ENCODE data around the gene PTPRT.

Gene PTPRT

DNA sequence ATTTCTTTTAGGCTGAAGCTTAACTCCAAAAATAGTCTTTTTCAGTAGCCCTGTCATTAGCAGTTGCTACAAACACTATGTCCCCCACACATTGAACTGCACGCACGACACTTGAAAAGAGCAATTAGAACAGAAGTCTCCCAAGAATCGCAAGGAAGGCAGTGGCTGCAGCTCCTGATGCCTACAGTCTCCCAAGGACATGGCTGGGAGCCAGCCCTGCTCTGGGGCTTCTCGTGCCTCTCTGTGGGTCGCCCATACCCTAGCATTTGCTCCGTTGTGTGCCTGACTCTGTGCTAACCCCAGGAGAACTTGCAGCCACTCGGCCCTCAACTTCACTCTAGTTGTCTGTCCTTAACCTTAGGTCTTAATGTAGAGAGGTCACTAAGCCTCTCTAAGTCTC lies 454.2 kb downstream of the PTPRT start:
- Histone ChIP-seq H2BK5ac (ENCODE audit: low read depth, low read length, poor library complexity, severe bottlenecking) (no peak overlapping the region), H3K18ac (ENCODE audit: low read depth in 1 of 2, low read length in 2 of 2) (no peak overlapping the region), H2AK5ac (ENCODE audit: low read length, severe bottlenecking) (no peak overlapping the region), H3K4me1 (ENCODE audit: control insufficient read depth, insufficient read depth, low read depth, low read length) (no peaks in the 10 kb centered on the region), H3K9ac (ENCODE audit: low read length) (no peak overlapping the region), H3K4ac (ENCODE audit: low read depth in 1 of 2, low read length in 2 of 2) (no peak overlapping the region), H3K14ac (ENCODE audit: low read length in 2 of 2) (no peak overlapping the region), H3K9me3 (ENCODE audit: control insufficient read depth, low read length) (no peaks in the 10 kb centered on the region), H3K79me1 (replicated peaks; ENCODE audit: low read length, poor library complexity, severe bottlenecking) (no peaks in the 10 kb centered on the region), H3K4me3 (ENCODE audit: insufficient read depth in 1 of 2, low read depth in 1 of 2, low read length in 2 of 2) (no peak overlapping the region), H3K36me3 (ENCODE audit: control insufficient read depth in 1 of 2, insufficient read depth in 2 of 2, low read depth in 1 of 2, low read length in 2 of 2) (no peaks in the 10 kb centered on the region), H4K91ac (ENCODE audit: low read length) (no peak overlapping the region), H2BK12ac (ENCODE audit: low read length in 2 of 2) (no peak overlapping the region), H3K23ac (ENCODE audit: low read length in 2 of 2) (no peak overlapping the region), H3K27ac (ENCODE audit: low read length, poor library complexity, severe bottlenecking) (no peak overlapping the region), H2BK15ac (ENCODE audit: low read depth, poor library complexity, severe bottlenecking) (no peak overlapping the region), H3K4me2 (ENCODE audit: low read length, poor library complexity, severe bottlenecking) (no peak overlapping the region), H2BK120ac (ENCODE audit: low read depth, low read length) (no peak overlapping the region), H3K27me3 (ENCODE audit: control insufficient read depth in 1 of 2, insufficient read depth in 1 of 2, low read length in 2 of 2) (no peaks in the 10 kb centered on the region), H2AFZ (ENCODE audit: low read depth, low read length) (no peak overlapping the region), H4K8ac (ENCODE audit: low read length) (no peak overlapping the region)
- 62% methylated on average over 6 of the region's 7 CpGs for WGBS
- no peak for DNase-seq

DNA sequence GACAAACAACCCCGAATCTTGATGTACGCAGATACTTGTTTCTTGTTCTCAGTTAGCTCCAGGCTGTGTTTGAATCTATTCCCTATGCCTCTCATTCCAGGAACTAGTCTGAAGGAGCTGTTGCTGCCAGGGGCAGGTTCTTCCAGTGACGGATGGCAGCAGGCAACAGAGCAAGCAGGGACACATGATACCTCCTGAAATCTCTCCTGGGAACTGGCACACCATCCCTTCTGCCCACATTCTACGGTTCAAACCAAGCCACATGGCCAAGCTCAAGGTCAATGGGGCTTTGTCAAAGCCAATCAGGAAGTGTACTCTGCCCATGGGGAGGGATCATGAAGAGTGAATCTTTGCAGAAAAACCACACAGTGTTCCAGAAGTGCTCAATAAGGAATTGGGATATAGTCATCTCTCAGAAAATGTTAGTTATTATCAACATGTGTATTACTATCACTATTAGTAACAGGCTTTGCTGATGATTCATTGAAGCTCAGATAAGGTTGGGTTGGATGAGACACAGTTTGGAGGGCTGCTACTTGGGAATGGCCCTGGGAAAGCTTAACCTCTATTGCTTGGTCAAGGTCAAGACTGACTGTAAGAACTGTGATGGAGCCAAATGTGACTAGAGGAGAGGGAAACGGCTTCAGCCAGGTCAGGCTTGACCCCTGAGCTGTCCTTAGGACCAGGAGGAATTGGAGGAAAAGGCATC lies 454.9 kb downstream of the PTPRT start:
- no peak overlapping the region for H4K8ac ChIP-seq (ENCODE audit: low read length)

DNA sequence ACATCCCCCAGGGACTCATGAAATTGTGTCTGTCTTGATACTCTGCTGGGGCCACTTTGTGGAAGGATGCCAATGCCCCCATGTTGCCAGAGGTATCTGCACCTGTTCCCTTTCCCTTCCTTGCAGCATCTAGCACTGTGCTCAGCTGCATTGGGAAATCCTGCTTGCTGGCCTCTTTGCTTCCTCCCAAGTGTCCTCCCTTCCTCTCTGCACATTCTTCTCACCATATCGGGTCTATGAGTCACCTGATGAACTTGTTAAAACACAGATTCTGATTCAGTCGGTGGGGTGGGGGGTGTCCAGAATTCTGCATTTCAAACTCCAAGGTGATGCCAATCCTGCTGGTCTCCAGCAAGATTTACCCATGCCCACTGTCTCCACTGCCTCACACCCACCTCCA lies 467.8 kb downstream of the PTPRT start:
- no peak for DNase-seq
- Histone ChIP-seq H2BK12ac (ENCODE audit: low read length in 2 of 2) (no peak overlapping the region), H3K4me1 (ENCODE audit: control insufficient read depth, insufficient read depth, low read depth, low read length) (no peaks in the 10 kb centered on the region), H2AFZ (ENCODE audit: low read depth, low read length) (no peak overlapping the region), H2BK120ac (ENCODE audit: low read depth, low read length) (no peak overlapping the region), H3K36me3 (ENCODE audit: control insufficient read depth in 1 of 2, insufficient read depth in 2 of 2, low read depth in 1 of 2, low read length in 2 of 2) (no peaks in the 10 kb centered on the region), H3K23ac (ENCODE audit: low read length in 2 of 2) (no peak overlapping the region), H2AK5ac (ENCODE audit: low read length, severe bottlenecking) (no peak overlapping the region), H3K79me1 (replicated peaks; ENCODE audit: low read length, poor library complexity, severe bottlenecking) (no peaks in the 10 kb centered on the region), H3K27me3 (ENCODE audit: control insufficient read depth in 1 of 2, insufficient read depth in 1 of 2, low read length in 2 of 2) (no peaks in the 10 kb centered on the region), H2BK15ac (ENCODE audit: low read depth, poor library complexity, severe bottlenecking) (no peak overlapping the region), H3K4me3 (ENCODE audit: insufficient read depth in 1 of 2, low read depth in 1 of 2, low read length in 2 of 2) (no peak overlapping the region), H4K91ac (ENCODE audit: low read length) (no peak overlapping the region), H3K4me2 (ENCODE audit: low read length, poor library complexity, severe bottlenecking) (no peak overlapping the region), H3K9me3 (ENCODE audit: control insufficient read depth, low read length) (no peaks in the 10 kb centered on the region), H3K9ac (ENCODE audit: low read length) (no peak overlapping the region), H3K14ac (ENCODE audit: low read length in 2 of 2) (no peak overlapping the region), H3K18ac (ENCODE audit: low read depth in 1 of 2, low read length in 2 of 2) (no peak overlapping the region), H3K4ac (ENCODE audit: low read depth in 1 of 2, low read length in 2 of 2) (no peak overlapping the region), H4K8ac (ENCODE audit: low read length) (no peak overlapping the region), H3K27ac (ENCODE audit: low read length, poor library complexity, severe bottlenecking) (no peak overlapping the region), H2BK5ac (ENCODE audit: low read depth, low read length, poor library complexity, severe bottlenecking) (no peak overlapping the region)
- WGBS: 78% methylated on average over 2 of the region's 2 CpGs

More for the DNA sequence above, 454.9 kb downstream of the PTPRT start:
- Histone ChIP-seq H3K4me2 (ENCODE audit: low read length, poor library complexity, severe bottlenecking) (no peak overlapping the region), H3K4me3 (ENCODE audit: insufficient read depth in 1 of 2, low read depth in 1 of 2, low read length in 2 of 2) (no peak overlapping the region), H3K23ac (ENCODE audit: low read length in 2 of 2) (no peak overlapping the region), H4K91ac (ENCODE audit: low read length) (no peak overlapping the region), H2BK12ac (ENCODE audit: low read length in 2 of 2) (no peak overlapping the region), H3K4me1 (ENCODE audit: control insufficient read depth, insufficient read depth, low read depth, low read length) (no peaks in the 10 kb centered on the region), H2BK120ac (ENCODE audit: low read depth, low read length) (no peak overlapping the region), H2BK5ac (ENCODE audit: low read depth, low read length, poor library complexity, severe bottlenecking) (no peak overlapping the region), H3K9me3 (ENCODE audit: control insufficient read depth, low read length) (no peaks in the 10 kb centered on the region), H3K18ac (ENCODE audit: low read depth in 1 of 2, low read length in 2 of 2) (no peak overlapping the region), H3K9ac (ENCODE audit: low read length) (no peak overlapping the region), H3K27ac (ENCODE audit: low read length, poor library complexity, severe bottlenecking) (no peak overlapping the region), H2BK15ac (ENCODE audit: low read depth, poor library complexity, severe bottlenecking) (no peak overlapping the region), H3K4ac (ENCODE audit: low read depth in 1 of 2, low read length in 2 of 2) (no peak overlapping the region), H3K36me3 (ENCODE audit: control insufficient read depth in 1 of 2, insufficient read depth in 2 of 2, low read depth in 1 of 2, low read length in 2 of 2) (no peaks in the 10 kb centered on the region), H2AFZ (ENCODE audit: low read depth, low read length) (no peak overlapping the region), H2AK5ac (ENCODE audit: low read length, severe bottlenecking) (no peak overlapping the region), H3K79me1 (replicated peaks; ENCODE audit: low read length, poor library complexity, severe bottlenecking) (no peaks in the 10 kb centered on the region), H3K14ac (ENCODE audit: low read length in 2 of 2) (no peak overlapping the region), H3K27me3 (ENCODE audit: control insufficient read depth in 1 of 2, insufficient read depth in 1 of 2, low read length in 2 of 2) (no peaks in the 10 kb centered on the region)
- WGBS: 74% methylated on average over 5 of the region's 5 CpGs
- DNase-seq: no peak

DNA sequence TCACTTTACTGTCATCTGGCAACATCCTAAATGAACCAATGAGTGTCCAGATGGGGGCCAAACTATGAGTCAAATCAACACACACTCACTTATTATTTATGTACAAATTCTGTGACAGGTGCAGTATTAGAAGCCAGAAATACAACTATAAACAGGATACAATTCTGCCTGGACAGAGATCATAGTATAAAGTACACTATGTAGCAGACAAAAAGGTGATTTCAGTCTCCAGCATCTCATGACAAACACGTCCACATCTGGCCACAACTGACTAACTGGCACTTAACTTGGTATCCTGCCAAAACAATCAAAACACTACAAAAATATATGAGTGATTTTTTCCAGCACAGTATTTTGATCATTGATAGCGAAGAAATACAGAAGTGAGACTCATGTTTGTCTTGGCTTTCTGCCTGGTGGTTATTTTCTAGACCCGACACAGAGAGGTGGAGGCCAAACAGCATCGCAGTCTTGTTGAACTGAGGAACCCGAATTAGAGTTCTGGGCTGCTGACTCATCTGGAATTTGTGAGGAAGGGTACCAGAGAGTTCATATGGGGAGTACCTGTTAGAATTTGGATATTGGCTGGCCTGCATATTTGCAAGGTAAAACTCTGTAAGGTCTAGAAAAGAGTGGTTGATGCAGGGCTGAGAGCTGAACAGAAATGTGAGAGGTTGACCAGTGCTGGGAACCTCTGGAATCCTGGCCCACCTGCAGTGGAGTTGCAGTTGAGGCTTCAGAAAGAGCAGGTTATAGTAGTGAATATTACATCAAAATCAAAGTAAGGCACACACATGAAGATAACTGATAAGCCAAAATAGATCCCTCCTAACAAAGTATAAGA lies 475.2 kb downstream of the PTPRT start:
- no peak overlapping the region for H4K91ac ChIP-seq (ENCODE audit: low read length)
- no peak overlapping the region for H3K4me2 ChIP-seq (ENCODE audit: low read length, poor library complexity, severe bottlenecking)
- H3K27ac ChIP-seq (ENCODE audit: low read length, poor library complexity, severe bottlenecking): no peak overlapping the region
- H3K36me3 ChIP-seq (ENCODE audit: control insufficient read depth in 1 of 2, insufficient read depth in 2 of 2, low read depth in 1 of 2, low read length in 2 of 2): no peaks in the 10 kb centered on the region
- no peak overlapping the region for H2BK120ac ChIP-seq (ENCODE audit: low read depth, low read length)
- no peak overlapping the region for H3K18ac ChIP-seq (ENCODE audit: low read depth in 1 of 2, low read length in 2 of 2)
- H4K8ac ChIP-seq (ENCODE audit: low read length): no peak overlapping the region
- H2AK5ac ChIP-seq (ENCODE audit: low read length, severe bottlenecking): no peak overlapping the region
- H3K27me3 ChIP-seq (ENCODE audit: control insufficient read depth in 1 of 2, insufficient read depth in 1 of 2, low read length in 2 of 2): no peaks in the 10 kb centered on the region
- no peak for DNase-seq
- H3K14ac ChIP-seq (ENCODE audit: low read length in 2 of 2): no peak overlapping the region
- no peak overlapping the region for H2AFZ ChIP-seq (ENCODE audit: low read depth, low read length)
- H3K79me1 ChIP-seq (replicated peaks; ENCODE audit: low read length, poor library complexity, severe bottlenecking): no peaks in the 10 kb centered on the region
- no peak overlapping the region for H3K23ac ChIP-seq (ENCODE audit: low read length in 2 of 2)
- H2BK15ac ChIP-seq (ENCODE audit: low read depth, poor library complexity, severe bottlenecking): no peak overlapping the region
- H3K4ac ChIP-seq (ENCODE audit: low read depth in 1 of 2, low read length in 2 of 2): no peak overlapping the region
- no peaks in the 10 kb centered on the region for H3K4me1 ChIP-seq (ENCODE audit: control insufficient read depth, insufficient read depth, low read depth, low read length)
- no peak overlapping the region for H3K4me3 ChIP-seq (ENCODE audit: insufficient read depth in 1 of 2, low read depth in 1 of 2, low read length in 2 of 2)
- H3K9ac ChIP-seq (ENCODE audit: low read length): no peak overlapping the region
- peaks cover 6% of the 10 kb centered on the region for H3K9me3 ChIP-seq (ENCODE audit: control insufficient read depth, low read length)
- no peak overlapping the region for H2BK5ac ChIP-seq (ENCODE audit: low read depth, low read length, poor library complexity, severe bottlenecking)
- WGBS: 64% methylated on average over 4 of the region's 5 CpGs
- no peak overlapping the region for H2BK12ac ChIP-seq (ENCODE audit: low read length in 2 of 2)
